ENCODE data around the gene RTN4IP1. TPM values are rescaled to one million over a fixed set of nuclear protein-coding genes. Genes with fewer than 3 reads are reported as not detected.

The RTN4IP1 gene
- total and polyA plus RNA-seq, 9 of the 15 experiments (the other 6 are each of a cell fraction or from before 2014, with no cell fraction given), result 17.9 to 46.0 (median 22.2) TPM

DNA sequence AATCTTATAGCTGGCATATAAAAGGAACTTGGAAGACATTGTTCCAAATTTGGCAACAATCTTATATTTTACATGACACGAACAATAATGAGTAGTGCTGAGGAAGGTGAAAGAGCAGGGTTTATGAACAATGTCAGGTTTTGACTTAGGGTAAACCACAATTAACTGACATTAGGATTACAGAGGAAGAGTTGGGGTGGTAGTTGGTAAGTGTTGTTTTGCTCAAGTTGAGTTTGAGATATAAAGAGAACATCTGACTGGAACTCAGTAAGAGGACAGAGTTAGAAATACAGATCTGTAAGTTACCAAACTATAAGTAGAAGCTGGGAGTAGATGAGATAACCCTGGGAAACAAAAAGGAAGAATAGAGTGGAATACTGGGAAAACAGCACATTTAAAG, 15.1 kb downstream of the RTN4IP1 start:
- Histone ChIP-seq H3K27ac (ENCODE audit: extremely low read depth, low read depth, low read length) (no peak overlapping the region), H3K4me2 (ENCODE audit: insufficient read depth, low read length) (no peak overlapping the region), H3K27me3 (ENCODE audit: control insufficient read depth in 2 of 2, insufficient read depth in 2 of 2, low read length in 2 of 2) (no peaks in the 10 kb centered on the region), H3K79me2 (ENCODE audit: control insufficient read depth, insufficient read depth, low read length) (no peaks in the 10 kb centered on the region), H3K9me3 (replicated peaks; ENCODE audit: control insufficient read depth, insufficient read depth, low read depth, low read length) (no peaks in the 10 kb centered on the region), H3K4me3 (no peak overlapping the region), H3K9me1 (ENCODE audit: control insufficient read depth, insufficient read depth, low read length) (no peaks in the 10 kb centered on the region), H3K36me3 (ENCODE audit: control insufficient read depth, insufficient read depth, low read length) (peaks cover 28% of the 10 kb centered on the region), H3K4me1 (replicated peaks in 1 of 2; ENCODE audit: control insufficient read depth in 2 of 2, insufficient read depth in 2 of 2, low read length in 2 of 2) (no peaks in the 10 kb centered on the region), H2AFZ (ENCODE audit: low read depth, low read length) (no peak overlapping the region), H4K20me1 (replicated peaks; ENCODE audit: control insufficient read depth, insufficient read depth, low read length) (no peaks in the 10 kb centered on the region), H3K9ac (ENCODE audit: insufficient read depth in 1 of 2, low read depth in 2 of 2, low read length in 2 of 2) (no peak overlapping the region)
- ChIA-PET CTCF (ENCODE audit: low intra/inter-chr PET ratio) (no interaction called here), POLR2A (no interaction called here)
- FAIRE-seq, result no peak
- no peak for DNase-seq (ENCODE audit: extremely low read depth in 1 of 4, low spot score in 3 of 4)
- ATAC-seq, result no peak
- in situ Hi-C loops (cut with MboI), result no loop called here
- intact Hi-C loops (cut with micrococcal nuclease), result no loop called here
- WGBS (ENCODE audit: insufficient coverage, low coverage, missing lambda C conversion rate), result 80% methylated on average over 1 of the region's 1 CpG
- no TSS peak for BruUV-seq (replicated peaks)
- TF ChIP-seq, protein P1, sequence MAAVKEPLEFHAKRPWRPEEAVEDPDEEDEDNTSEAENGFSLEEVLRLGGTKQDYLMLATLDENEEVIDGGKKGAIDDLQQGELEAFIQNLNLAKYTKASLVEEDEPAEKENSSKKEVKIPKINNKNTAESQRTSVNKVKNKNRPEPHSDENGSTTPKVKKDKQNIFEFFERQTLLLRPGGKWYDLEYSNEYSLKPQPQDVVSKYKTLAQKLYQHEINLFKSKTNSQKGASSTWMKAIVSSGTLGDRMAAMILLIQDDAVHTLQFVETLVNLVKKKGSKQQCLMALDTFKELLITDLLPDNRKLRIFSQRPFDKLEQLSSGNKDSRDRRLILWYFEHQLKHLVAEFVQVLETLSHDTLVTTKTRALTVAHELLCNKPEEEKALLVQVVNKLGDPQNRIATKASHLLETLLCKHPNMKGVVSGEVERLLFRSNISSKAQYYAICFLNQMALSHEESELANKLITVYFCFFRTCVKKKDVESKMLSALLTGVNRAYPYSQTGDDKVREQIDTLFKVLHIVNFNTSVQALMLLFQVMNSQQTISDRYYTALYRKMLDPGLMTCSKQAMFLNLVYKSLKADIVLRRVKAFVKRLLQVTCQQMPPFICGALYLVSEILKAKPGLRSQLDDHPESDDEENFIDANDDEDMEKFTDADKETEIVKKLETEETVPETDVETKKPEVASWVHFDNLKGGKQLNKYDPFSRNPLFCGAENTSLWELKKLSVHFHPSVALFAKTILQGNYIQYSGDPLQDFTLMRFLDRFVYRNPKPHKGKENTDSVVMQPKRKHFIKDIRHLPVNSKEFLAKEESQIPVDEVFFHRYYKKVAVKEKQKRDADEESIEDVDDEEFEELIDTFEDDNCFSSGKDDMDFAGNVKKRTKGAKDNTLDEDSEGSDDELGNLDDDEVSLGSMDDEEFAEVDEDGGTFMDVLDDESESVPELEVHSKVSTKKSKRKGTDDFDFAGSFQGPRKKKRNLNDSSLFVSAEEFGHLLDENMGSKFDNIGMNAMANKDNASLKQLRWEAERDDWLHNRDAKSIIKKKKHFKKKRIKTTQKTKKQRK (IDR thresholded peaks at IDR 0.05; ENCODE audit: borderline replicate concordance, low read depth, low read length), result no peak
- TF ChIP-seq, protein P2, sequence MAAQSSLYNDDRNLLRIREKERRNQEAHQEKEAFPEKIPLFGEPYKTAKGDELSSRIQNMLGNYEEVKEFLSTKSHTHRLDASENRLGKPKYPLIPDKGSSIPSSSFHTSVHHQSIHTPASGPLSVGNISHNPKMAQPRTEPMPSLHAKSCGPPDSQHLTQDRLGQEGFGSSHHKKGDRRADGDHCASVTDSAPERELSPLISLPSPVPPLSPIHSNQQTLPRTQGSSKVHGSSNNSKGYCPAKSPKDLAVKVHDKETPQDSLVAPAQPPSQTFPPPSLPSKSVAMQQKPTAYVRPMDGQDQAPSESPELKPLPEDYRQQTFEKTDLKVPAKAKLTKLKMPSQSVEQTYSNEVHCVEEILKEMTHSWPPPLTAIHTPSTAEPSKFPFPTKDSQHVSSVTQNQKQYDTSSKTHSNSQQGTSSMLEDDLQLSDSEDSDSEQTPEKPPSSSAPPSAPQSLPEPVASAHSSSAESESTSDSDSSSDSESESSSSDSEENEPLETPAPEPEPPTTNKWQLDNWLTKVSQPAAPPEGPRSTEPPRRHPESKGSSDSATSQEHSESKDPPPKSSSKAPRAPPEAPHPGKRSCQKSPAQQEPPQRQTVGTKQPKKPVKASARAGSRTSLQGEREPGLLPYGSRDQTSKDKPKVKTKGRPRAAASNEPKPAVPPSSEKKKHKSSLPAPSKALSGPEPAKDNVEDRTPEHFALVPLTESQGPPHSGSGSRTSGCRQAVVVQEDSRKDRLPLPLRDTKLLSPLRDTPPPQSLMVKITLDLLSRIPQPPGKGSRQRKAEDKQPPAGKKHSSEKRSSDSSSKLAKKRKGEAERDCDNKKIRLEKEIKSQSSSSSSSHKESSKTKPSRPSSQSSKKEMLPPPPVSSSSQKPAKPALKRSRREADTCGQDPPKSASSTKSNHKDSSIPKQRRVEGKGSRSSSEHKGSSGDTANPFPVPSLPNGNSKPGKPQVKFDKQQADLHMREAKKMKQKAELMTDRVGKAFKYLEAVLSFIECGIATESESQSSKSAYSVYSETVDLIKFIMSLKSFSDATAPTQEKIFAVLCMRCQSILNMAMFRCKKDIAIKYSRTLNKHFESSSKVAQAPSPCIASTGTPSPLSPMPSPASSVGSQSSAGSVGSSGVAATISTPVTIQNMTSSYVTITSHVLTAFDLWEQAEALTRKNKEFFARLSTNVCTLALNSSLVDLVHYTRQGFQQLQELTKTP (IDR thresholded peaks at IDR 0.05; ENCODE audit: low read depth in 1 of 2, partially characterized antibody in 2 of 2), result no peak
- TF ChIP-seq ZNF551 (CRISPR knock-in tag; IDR thresholded peaks at IDR 0.05) (no peak), NUFIP1 (IDR thresholded peaks at IDR 0.05; ENCODE audit: partially characterized antibody) (no peak), ZNF24 (IDR thresholded peaks at IDR 0.05) (no peak), CCAR2 (IDR thresholded peaks at IDR 0.05; ENCODE audit: low read depth, low read length) (no peak), GTF2A2 (tag; IDR thresholded peaks at IDR 0.05) (no peak), KAT2B (IDR thresholded peaks at IDR 0.05; ENCODE audit: low read depth, low read length) (no peak), STAG1 (CRISPR knock-in tag; IDR thresholded peaks at IDR 0.05; ENCODE audit: borderline replicate concordance) (no peak), SMARCE1 (IDR thresholded peaks at IDR 0.05) (no peak), RFX1 (IDR thresholded peaks at IDR 0.05) (no peak), FOSL1 (tag; conservative IDR thresholded peaks at IDR 0.05) (no peak), ZNF143 (CRISPR knock-in tag; IDR thresholded peaks at IDR 0.05) (no peak), ILK (tag; IDR thresholded peaks at IDR 0.05; ENCODE audit: borderline replicate concordance, low read depth) (no peak)

Measured in K562 (cell line).